Activated effector memory CD4-positive, alpha-beta T cell treated with Interleukin-2 at 50 U/mL for 16 hours (primary cell): ENCODE results near the gene TCP1.
"Not testable (repeated sequence)": the region's sequence is repeated elsewhere in the genome, so short reads cannot be mapped to it uniquely, and the experiment has no call there.

Experiments
- DNase-seq: peaks from one replicate; pipeline ENCODE4 v3.0.0-alpha.2; 2020

Gene TCP1

GRCh38 chr6:159769470-159769869, 19.9 kb downstream of the TCP1 start:
- no peak for DNase-seq

- no peak for DNase-seq
Measured at GRCh38 chr6:159766906-159767305, 22.5 kb downstream of the TCP1 start.

GRCh38 chr6:159762681-159763293, 26.6 kb downstream of the TCP1 start:
- DNase-seq: no peak

- peak; percentile 88 for DNase-seq
Measured at GRCh38 chr6:159761873-159762680, 27.3 kb downstream of the TCP1 start, which contains the start of gene ACAT2. Gene ACAT2, plus strand, starts transcription at chr6:159762045. Its CDS starts 43 bp downstream, at chr6:159762088.

- no peak for DNase-seq
Measured at GRCh38 chr6:159761129-159761872, 28.1 kb downstream of the TCP1 start.

- no peak for DNase-seq
Measured at GRCh38 chr6:159760602-159761057, 28.8 kb downstream of the TCP1 start.

GRCh38 chr6:159759645-159760044, 29.8 kb downstream of the TCP1 start:
- no peak for DNase-seq

GRCh38 chr6:159758031-159759001, 31.1 kb downstream of the TCP1 start:
- DNase-seq: no peak

- no peak for DNase-seq
Measured at GRCh38 chr6:159756508-159756907, 32.9 kb downstream of the TCP1 start.

- DNase-seq: no peak
Measured at GRCh38 chr6:159754959-159755914, 34.2 kb downstream of the TCP1 start.

GRCh38 chr6:159754401-159754800, 35.0 kb downstream of the TCP1 start:
- no peak for DNase-seq

GRCh38 chr6:159753081-159753872, 36.1 kb downstream of the TCP1 start:
- no peak for DNase-seq

GRCh38 chr6:159751448-159751847, 38.0 kb downstream of the TCP1 start:
- DNase-seq: no peak

- DNase-seq: not testable (repeated sequence)
Measured at GRCh38 chr6:159748127-159748526, 41.3 kb downstream of the TCP1 start.

- no peak for DNase-seq
Measured at GRCh38 chr6:159746759-159747158, 42.6 kb downstream of the TCP1 start.

GRCh38 chr6:159745081-159745480, 44.3 kb downstream of the TCP1 start:
- no peak for DNase-seq

- DNase-seq: no peak
Measured at GRCh38 chr6:159742165-159742564, 47.2 kb downstream of the TCP1 start.

- DNase-seq: no peak
Measured at GRCh38 chr6:159739341-159739740, 50.1 kb downstream of the TCP1 start.

- no peak for DNase-seq
Measured at GRCh38 chr6:159736908-159737307, 52.5 kb downstream of the TCP1 start.

GRCh38 chr6:159733395-159733794, 56.0 kb downstream of the TCP1 start:
- DNase-seq: not testable (repeated sequence)
